Hematopoietic multipotent progenitor cell treated with erythropoietin and hydrocortisone succinate and interleukin-3 and kit ligand, for 8 days (in vitro differentiated cells): ENCODE measurements around the gene DDX31.
"Not testable (repeated sequence)": the region's sequence is repeated elsewhere in the genome, so short reads cannot be mapped to it uniquely, and the experiment has no call there.

Source experiments
- DNase-seq: peaks from one replicate; pipeline ENCODE4 v3.0.0-alpha.2; 2015

DDX31 gene

DNA sequence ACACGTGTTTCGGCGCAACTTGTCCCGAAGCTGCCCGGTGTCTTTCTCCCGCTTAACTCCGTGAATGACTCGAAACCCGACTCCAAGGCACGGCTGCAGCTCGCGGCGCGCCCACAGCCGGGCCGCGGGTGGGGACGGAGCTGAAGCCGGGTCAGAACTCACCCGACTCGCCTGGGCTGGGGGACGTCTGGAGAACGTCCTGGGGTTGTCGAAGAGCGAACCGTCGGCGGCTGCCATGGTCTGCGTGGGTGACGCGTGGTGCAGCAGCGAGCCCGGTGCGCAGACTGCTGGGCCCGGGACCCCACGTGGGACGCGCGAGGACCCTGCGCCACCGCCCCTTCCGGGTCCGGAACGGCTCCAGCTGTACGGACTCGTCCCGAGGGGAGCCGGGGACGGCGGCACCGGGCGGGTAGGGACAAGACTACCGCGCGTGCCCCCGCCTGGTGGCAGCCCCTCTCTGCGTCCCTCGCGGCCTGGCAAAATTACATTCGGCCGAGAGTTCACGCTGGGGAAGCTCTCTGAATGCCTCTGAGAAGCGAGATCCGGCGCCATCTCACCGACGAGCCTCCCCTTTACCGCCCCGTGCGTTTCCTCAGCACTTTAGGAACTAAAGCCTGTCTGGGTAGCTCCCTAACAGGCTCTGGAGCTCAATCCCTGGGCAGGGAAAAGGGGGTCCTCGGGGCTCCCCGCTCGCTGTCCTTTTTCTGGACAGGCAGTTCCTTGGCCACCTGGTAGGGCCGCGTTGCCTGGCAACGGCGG, at the start of gene DDX31:
TSS of gene DDX31 (minus strand) at position 286 of the 759 bp plus-strand sequence. CDS start at position 237, 49 bp downstream.
- DNase-seq: peak; percentile 86

- DNase-seq: not testable (repeated sequence)
Observed at GRCh38 chr9:132718381-132718928, 48.7 kb upstream of the DDX31 start.

DNA sequence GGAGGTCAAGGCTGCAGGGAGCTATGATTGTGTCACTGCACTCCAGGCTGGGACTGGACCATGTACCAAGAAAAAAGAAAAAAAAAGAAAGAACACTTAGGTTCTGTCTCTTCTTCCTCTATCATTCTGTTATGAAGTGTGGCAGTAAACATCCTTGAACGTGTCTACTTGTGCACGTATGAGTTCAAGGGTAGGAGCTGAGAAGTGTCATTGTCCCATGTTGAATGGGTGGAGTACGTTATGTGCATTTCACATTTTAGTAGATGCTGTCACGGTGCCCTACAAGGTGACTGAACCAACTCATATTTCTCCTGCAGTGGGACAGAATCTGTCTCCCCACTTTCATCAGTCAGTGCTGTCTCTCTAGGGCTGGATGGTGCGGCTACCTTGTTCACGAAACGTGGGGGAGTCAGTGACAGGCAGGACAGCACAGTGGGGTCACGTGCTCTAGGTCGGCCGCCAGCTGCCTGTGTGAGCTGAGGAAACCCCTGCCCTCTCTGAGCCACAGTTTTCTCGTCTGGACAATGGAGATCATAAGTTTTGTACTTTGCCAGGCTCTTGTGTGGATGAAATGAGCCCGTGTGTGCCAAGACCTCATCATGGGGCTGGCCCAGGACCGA, 47.7 kb upstream of the DDX31 start:
- no peak for DNase-seq

GRCh38 chr9:132716007-132716406, 46.2 kb upstream of the DDX31 start:
- no peak for DNase-seq

DNA sequence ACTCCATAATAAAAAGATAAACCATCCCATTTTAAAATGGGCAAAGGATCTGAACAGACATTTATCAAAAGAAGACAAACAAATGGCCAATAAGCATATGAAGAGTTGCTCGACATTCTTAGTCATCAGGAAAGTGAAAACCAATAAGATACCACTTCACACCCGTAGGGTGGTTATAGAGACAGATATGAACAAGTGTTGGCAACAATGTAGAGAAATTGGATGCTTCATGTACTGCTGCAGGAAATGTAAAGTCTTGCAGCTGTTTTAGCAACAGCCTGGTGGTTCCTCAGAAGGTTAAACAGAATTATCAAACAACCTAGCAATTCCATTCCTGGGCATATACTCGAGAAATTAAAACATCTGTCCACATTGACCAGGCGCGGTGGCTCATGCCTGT, 43.0 kb upstream of the DDX31 start:
- DNase-seq: no peak

GRCh38 chr9:132711846-132712245, 42.1 kb upstream of the DDX31 start:
- no peak for DNase-seq

- DNase-seq: not testable (repeated sequence)
Observed at GRCh38 chr9:132711152-132711551, 41.4 kb upstream of the DDX31 start.

DNA sequence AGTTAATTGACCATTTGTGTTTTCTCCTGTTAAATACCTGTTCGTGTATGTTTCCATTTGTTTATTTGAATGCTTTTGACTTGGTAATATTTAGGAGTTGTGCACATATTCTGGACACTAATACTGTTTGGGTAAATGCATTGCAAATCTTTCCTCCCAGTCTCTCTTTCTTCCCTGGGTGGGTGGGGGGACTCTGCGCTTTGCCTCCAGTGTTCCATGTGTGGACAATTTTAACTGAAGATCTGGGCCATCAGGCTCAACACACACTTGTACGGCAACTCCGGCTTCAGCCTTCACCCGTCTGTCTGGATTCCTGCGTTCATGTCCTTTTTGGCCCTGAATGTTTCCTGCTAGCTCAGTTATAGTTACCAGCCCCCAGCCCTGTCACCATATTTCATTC, 40.5 kb upstream of the DDX31 start:
- DNase-seq: no peak

- no peak for DNase-seq
Observed at GRCh38 chr9:132708769-132709430, 39.1 kb upstream of the DDX31 start.

- no peak for DNase-seq
Observed at GRCh38 chr9:132708239-132708638, 38.5 kb upstream of the DDX31 start.

- no peak for DNase-seq
Observed at GRCh38 chr9:132703336-132703735, 33.6 kb upstream of the DDX31 start.

- no peak for DNase-seq
Observed at GRCh38 chr9:132702254-132702653, 32.5 kb upstream of the DDX31 start.

DNA sequence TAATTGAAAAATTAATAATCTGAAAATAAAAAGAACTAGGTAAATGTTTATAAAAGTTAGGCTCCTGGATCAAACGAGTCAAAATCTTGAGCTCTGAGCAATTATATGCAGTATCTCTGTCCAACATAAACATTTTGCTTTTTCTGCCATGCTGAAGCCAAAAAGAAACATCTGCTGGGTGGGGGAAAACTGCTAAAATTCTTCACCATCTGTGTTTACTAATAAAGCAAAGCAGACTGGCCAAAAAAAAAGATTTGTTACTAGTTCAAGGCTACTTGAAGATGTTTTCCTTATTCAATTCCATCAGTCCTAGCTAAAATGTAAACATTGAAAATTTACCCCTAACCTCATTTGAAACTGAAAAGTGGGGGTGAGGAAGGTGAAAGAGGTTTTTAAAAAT, 30.2 kb upstream of the DDX31 start:
- DNase-seq: no peak

DNA sequence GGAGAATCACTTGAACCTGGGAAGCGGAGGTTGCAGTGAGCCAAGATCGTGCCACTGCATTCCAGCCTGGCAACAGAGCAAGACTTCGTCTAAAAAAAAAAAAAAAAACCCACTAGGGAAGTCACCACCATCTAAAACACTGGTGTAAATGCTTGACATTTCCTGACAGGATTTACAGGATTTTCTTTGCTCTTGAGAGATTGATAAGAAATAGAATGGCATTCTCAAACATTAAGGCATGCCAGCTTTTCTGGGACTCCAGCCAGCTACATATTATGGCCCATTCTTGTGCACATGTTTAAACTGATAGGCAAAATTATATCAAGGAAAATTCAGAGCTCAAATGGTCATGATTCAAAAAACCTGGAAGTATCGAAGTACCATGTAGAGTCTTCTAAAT, 29.2 kb upstream of the DDX31 start:
- peak; percentile 47 for DNase-seq

GRCh38 chr9:132697230-132697629, 27.4 kb upstream of the DDX31 start:
- no peak for DNase-seq

GRCh38 chr9:132694144-132694543, 24.4 kb upstream of the DDX31 start:
- peak; percentile 63 for DNase-seq

DNA sequence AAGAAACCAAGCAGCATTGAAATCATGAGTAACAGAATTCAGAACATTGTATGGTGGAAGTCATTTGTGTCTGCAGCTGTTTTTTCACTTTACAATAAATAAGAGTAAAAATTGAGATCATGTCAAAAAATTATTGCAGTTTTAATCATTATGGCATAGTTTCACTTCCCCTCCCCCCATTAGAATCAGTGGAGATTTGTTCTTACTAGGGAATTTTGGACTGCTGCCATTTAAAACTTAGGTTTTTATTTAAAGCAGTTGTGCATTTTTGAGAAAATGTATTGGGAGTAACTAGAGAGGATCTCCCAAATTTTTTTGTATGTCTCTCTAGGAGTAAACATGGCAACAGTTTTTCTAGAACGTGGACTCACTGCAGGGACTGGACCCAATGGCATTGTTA, 20.9 kb upstream of the DDX31 start:
- no peak for DNase-seq

DNA sequence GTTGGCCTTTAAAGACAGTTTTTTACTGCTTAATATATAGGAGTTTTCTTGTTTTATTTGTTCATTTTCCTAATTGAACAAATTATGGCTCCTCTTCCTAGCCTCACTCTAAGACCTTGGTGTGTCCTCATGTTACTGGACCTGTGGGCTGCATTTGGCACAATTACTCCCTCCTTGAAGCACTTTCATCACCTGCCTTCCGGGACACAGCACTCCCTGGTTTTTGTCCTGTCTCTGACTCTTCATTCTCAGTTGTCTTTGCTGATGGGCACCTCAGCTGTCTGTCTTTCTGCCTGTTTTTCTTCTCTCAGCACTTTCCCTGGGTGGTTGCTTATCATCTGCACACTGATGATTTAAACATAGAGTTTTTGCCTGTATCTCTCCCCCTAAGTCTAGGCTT, 14.1 kb upstream of the DDX31 start:
- no peak for DNase-seq

GRCh38 chr9:132681561-132681960, 11.8 kb upstream of the DDX31 start:
- DNase-seq: no peak

GRCh38 chr9:132679946-132680625, 10.3 kb upstream of the DDX31 start:
- no peak for DNase-seq

- no peak for DNase-seq
Observed at GRCh38 chr9:132677976-132678375, 8.2 kb upstream of the DDX31 start.

DNA sequence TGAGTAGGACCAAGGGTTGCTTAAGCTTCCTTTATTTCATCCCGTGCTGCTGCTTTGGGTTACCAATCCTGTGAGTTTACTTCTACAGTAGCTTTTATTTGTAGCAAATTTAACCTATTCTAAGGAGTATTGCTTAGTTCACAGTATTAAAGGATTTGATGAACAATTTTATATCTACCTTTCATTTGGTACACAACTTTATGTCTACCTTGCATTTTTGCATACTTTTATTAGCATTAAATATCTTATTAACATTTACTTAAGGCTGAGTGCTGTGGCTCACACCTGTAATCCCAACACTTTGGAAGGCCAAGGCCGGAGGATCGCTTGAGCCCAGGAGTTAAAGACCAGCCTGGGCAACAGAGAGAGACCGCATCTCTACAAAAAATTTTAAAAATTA, 4.7 kb upstream of the DDX31 start:
- DNase-seq: no peak

DNA sequence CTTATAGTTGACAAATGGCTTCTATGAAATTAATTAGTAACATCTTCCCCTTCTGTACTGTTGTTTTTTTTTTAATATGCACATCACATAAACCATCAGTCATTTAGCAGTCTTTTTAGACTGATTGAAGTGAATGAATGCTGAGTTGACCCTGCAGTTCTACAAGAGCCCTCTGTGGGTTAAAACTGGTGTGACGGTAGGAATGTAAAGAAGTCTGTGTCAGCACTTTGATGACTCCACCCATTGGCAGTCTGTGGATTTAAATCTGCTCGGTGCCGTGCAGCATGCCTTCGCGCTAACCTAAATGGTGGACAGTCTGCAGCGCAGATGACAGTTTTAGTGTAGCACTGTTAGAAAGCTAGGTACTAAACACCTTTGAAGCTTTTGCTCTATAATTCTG, 3.6 kb upstream of the DDX31 start:
- peak; percentile 72 for DNase-seq

DNA sequence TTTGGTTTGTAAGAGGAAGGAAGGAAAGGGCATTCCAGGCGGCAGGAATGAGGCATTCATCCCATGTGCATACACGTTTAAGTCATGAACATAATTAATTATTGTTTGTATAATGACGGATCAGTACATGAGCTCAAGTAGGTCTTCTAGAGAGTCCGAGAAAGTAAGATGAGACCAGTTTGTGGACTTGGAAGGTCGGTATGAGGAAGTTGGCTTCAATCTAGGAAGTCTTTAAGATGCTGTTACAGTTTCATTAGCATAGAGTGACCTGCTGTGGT, 2.6 kb upstream of the DDX31 start:
- no peak for DNase-seq
